GM19463 (cell line): ENCODE measurements around the gene TBC1D20.
"Not testable (repeated sequence)": the region's sequence is repeated elsewhere in the genome, so short reads cannot be mapped to it uniquely, and the experiment has no call there.

Source experiments
- ATAC-seq: cut with Tn5 transposase; IDR thresholded peaks from one replicate; pipeline ENCODE4 v1.9.1; 2021; ENCODE audit warnings: mild to moderate bottlenecking, moderate library complexity; ENCODE audit not compliant: unreplicated experiment

TBC1D20 gene

DNA sequence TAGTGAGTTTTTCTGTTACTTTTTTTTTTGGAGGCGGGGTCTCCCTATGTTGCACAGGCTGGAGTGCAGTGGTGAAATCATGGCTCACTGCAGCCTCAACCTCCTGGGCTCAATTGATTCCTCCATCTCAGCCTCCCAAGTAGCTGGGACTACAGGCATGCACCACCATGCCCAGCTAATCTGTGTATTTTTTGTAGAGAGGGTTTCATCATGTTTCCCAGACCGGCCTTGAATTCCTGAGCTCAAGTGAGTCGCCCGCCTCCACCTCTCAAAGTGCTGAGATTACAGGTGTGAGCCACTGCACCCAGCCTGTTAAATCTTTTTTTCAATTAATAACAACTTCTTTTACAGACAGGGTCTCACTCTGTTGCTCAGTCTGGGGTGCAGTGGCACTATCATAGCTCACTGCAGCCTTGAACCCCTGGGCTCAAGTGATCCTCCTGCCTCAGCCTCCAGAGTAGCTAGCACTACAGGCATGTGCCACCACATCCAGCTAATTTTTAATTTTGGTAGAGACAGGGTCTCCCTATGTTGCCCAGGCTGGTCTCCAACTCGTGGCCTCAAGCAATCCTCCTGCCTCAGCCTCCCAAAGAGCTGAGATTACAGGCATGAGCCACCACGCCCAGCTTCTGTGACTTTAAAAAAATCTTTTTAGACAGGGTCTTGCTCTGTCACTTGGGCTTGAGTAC is 14.4 kb upstream of the TBC1D20 start:
- not testable (repeated sequence) for ATAC-seq

- no peak for ATAC-seq
Observed at GRCh38 chr20:475463-476357, 13.4 kb upstream of the TBC1D20 start.

DNA sequence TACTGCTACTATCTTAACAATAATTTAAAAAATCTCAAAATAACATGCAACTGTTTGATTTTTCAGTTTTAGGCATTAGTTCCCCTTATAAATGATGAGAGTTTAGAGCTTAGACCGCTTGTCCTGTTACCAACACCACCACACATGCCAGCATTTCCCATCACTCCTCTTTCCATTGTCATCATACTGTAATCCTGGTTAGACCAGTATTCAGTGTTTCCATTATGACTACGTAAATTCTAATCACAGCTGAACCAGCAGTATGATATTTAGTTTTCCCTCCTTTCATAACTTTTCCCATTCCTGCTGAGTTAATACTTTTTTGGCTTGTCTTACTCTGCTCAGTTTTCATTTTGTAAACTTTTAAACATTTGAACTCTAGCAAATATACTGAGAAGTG is 12.2 kb upstream of the TBC1D20 start:
- no peak for ATAC-seq

- no peak for ATAC-seq
Observed at GRCh38 chr20:472889-473292, 10.6 kb upstream of the TBC1D20 start.

DNA sequence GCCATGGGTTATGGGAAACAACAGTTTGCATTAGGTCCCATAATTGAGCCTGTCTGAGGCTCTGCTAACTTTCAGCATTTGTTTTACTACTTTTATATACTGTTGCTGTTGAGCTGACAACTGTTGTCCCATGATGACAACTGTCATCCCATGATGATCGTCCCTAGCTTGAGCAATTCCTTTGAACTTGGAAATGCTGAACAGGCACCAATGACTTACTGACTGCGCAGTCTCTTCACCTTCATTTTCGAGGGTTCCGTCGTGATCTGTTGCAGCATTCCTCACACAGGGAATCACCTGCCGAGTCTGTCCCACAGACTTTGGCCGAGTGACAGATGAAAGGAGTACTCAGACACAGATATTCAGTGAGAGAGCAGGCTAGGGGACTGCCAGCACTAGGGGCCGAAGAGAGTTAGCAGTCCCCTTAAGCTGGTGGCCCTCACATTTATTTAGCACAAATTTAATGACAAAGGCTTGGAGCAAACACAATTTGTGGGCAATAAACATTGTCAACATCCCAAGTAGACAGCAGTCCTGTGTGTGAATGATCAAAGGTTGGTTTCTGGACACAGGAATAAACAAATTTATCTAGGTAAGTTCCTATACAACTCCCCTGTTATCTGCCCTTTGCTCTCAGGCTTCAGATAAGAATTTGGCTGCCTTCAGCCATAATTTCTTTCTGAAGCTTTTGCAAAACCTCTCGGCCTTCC is 10.0 kb upstream of the TBC1D20 start:
- no peak for ATAC-seq

- no peak for ATAC-seq
Observed at GRCh38 chr20:469746-470490, 7.6 kb upstream of the TBC1D20 start.

DNA sequence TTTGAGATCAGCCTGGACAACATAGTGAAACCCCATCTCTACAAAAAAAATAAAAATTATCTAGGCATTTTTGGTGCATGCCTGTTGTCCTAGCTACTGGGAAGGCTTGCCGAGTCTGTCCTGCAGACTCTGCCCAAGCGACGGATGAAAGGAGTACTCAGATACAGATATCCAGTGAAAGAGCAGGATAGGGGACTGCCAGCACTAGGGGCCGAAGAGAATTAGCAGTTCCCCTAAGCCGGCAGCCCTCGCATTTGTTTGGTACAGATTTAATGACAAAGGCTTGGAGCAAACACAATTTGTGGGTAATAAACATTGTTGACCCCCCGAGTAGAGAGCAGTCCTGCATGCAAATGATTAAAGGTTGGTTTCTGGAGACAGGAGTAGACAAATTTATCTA is 5.4 kb upstream of the TBC1D20 start:
- no peak for ATAC-seq

DNA sequence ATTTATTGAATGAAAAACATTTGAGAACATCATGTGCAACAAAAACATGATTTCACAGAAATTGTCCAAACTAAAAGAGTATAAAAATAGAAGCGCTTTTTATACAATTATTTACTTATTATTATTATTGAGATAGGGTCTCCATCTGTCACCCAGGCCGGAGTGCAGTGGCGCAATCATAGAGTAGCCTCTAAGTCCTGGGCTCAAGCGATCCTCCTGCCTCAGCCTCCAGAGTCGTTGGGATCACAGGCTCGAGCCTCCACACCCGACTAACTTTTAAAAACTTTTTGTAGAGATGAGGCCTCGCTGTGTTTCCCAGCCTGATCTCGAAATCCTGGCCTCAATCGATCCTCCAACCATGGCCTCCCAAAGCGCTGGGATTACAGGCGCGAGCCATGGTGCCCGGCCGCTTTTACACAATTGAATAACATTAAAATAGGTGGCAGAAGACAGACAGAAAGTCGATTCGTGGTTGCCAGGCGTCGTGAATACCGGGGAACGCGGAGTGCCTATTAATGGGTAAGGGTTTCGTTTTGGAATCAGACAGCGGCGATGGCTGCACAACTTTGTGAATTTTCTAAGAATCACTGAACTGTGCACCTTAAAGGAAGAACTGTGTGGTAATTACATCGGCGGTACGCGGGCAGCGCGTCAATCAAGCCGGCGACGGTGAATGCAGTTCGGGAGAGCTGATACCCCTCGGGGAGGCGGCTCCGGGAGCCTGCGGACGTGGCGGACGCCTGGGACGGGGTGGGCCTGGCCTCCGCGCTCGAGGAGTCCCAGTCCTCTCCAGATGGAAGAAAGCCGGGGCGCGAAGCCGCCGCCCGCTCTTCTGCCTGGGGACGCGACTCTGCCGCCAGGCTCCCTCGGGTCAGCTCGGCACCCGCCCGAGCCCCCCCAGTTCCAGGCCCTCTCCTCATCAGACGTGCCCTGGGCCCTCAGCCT is 807 bp downstream of the TBC1D20 start:
- ATAC-seq, result peak; percentile 24

- no peak for ATAC-seq
Observed at GRCh38 chr20:460707-461106, 1.6 kb downstream of the TBC1D20 start.

- no peak for ATAC-seq
Observed at GRCh38 chr20:460180-460579, 2.2 kb downstream of the TBC1D20 start.

DNA sequence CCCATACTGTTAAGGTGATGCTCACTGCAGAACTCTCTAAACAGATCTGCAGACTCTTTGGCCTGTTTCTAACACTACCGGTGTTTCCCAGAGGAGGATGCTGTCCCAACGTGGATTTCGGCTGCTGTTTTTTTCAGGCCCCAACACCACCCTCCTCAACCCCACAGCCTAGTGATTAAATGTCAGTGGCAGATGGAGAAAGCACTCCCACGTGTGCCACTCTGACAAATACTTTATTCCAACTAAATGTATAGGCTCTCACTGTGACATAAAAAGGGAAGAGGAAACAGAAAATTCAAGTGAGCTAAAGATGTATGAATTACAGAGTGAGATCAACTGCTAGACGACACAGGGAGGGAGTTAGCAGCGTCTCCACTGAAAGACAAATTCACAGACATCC is 3.6 kb downstream of the TBC1D20 start:
- ATAC-seq, result no peak

GRCh38 chr20:454951-455350 is 7.4 kb downstream of the TBC1D20 start:
- no peak for ATAC-seq

- not testable (repeated sequence) for ATAC-seq
Observed at GRCh38 chr20:452021-452420, 10.3 kb downstream of the TBC1D20 start.

- ATAC-seq, result no peak
Observed at GRCh38 chr20:445514-446336, 16.6 kb downstream of the TBC1D20 start.

- no peak for ATAC-seq
Observed at GRCh38 chr20:444862-445426, 17.4 kb downstream of the TBC1D20 start.

DNA sequence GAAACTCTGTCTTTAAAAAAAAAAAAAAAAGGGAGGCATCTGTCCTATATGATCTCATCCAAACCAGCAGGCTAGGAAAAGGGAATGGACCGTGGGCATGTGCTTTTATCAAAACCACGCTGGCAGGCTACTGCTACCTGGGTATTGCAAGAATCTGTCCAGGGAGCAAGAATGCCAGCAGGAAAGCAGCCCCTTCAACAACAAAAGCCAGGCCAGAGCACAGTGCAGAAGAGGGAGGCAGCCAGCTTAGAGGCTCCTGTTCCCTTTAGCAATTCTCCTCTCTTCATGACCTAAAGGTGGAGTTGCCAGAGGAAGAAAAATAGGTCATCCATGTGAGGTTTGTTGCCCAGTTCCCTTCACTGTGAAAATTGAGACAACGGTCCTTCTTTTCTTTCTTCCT is 18.2 kb downstream of the TBC1D20 start:
- ATAC-seq, result no peak

DNA sequence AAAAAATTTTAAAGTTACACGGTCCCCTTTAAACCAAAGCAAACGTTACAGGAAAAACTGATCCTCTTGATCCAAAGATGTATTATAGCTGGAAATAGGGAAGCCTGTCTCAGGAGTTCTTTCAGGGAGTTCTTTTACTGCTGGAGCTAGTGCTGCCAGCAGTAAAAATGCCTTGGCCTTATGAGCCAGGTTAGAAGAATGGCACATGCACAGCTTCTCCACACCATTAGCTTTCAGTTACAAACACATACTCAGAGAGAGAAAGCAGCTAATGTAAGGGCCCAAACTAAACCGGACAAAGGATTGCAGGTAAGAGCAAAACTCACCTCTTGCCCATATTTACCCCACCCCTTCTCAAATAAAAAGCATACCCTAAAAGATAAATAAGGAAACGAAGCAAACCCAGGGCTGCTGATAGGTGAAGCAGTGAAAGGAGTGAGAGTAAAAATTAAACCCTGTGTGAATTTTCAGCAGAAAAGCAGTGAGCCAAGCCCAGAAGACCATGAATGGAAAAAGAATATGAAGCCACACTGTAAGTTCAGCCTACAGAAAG is 19.0 kb downstream of the TBC1D20 start:
- ATAC-seq, result no peak

DNA sequence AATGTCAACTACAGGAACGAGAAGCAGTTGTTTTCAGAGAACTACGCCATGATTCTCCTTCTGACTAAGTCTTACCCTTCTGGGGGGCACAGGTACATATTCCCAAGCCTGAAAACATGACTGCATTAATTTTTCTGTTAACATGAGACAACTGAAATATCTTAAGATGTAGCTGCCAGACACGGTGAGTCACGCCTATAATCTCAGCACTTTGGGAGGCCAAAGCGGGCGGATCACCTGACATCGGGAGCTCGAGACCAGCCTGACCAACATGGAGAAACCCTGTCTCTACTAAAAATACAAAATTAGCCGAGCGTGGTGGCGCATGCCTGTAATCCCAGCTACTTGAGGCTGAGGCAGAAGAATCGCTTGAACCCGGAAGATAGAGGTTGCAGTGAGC is 21.7 kb downstream of the TBC1D20 start:
- no peak for ATAC-seq
